ENCODE data around the gene GORASP2.

GORASP2 gene

GRCh38 chr2:170965446-170966225 is 36.6 kb downstream of the GORASP2 start:
- no peaks in the 10 kb centered on the region for H3K9me3 Mint-ChIP-seq
- H3K4me1 Mint-ChIP-seq (ENCODE audit: low read depth) = no peaks in the 10 kb centered on the region
- no peaks in the 10 kb centered on the region for H3K27me3 Mint-ChIP-seq
- no peak overlapping the region for H3K4me3 Mint-ChIP-seq
- intact Hi-C loops (cut with micrococcal nuclease) = no loop called here
- H3K36me3 Mint-ChIP-seq (ENCODE audit: low read depth) = peaks cover 80% of the 10 kb centered on the region
- no peak overlapping the region for H3K27ac Mint-ChIP-seq

GRCh38 chr2:170966648-170967396 is 37.8 kb downstream of the GORASP2 start:
- Mint-ChIP-seq H3K9me3 (no peaks in the 10 kb centered on the region), H3K36me3 (ENCODE audit: low read depth) (peaks cover 69% of the 10 kb centered on the region), H3K4me3 (no peak overlapping the region), H3K27me3 (no peaks in the 10 kb centered on the region), H3K4me1 (ENCODE audit: low read depth) (no peaks in the 10 kb centered on the region), H3K27ac (no peak overlapping the region)
- intact Hi-C loops (cut with micrococcal nuclease) = no loop called here

- Mint-ChIP-seq H3K9me3 (no peaks in the 10 kb centered on the region), H3K27ac (no peak overlapping the region), H3K27me3 (peaks cover 2% of the 10 kb centered on the region), H3K4me3 (no peak overlapping the region), H3K4me1 (ENCODE audit: low read depth) (no peaks in the 10 kb centered on the region), H3K36me3 (ENCODE audit: low read depth) (peaks cover 61% of the 10 kb centered on the region)
- intact Hi-C loops (cut with micrococcal nuclease) = no loop called here
Measured at GRCh38 chr2:170967553-170967952, 38.5 kb downstream of the GORASP2 start.

- Mint-ChIP-seq H3K4me1 (ENCODE audit: low read depth) (peaks cover 7% of the 10 kb centered on the region), H3K36me3 (ENCODE audit: low read depth) (peaks cover 53% of the 10 kb centered on the region), H3K27ac (no peak overlapping the region), H3K9me3 (no peaks in the 10 kb centered on the region), H3K4me3 (no peak overlapping the region), H3K27me3 (peaks cover 5% of the 10 kb centered on the region)
- intact Hi-C loops (cut with micrococcal nuclease) = no loop called here
Measured at GRCh38 chr2:170968205-170969003, 39.4 kb downstream of the GORASP2 start.

GRCh38 chr2:170969030-170969429 is 40.0 kb downstream of the GORASP2 start:
- Mint-ChIP-seq H3K36me3 (ENCODE audit: low read depth) (peaks cover 47% of the 10 kb centered on the region), H3K4me3 (no peak overlapping the region), H3K27me3 (peaks cover 7% of the 10 kb centered on the region), H3K27ac (no peak overlapping the region), H3K4me1 (ENCODE audit: low read depth) (peaks cover 9% of the 10 kb centered on the region), H3K9me3 (no peaks in the 10 kb centered on the region)
- intact Hi-C loops (cut with micrococcal nuclease) = no loop called here

- intact Hi-C loops (cut with micrococcal nuclease) = loop anchor here (5.0 to 10.0 kb wide), 2 partner anchors 185 to 462 kb away; partner anchors contain the start of genes DCAF17 and METTL8
- H3K4me3 Mint-ChIP-seq = no peak overlapping the region
- peaks cover 14% of the 10 kb centered on the region for H3K4me1 Mint-ChIP-seq (ENCODE audit: low read depth)
- H3K27me3 Mint-ChIP-seq = peaks cover 17% of the 10 kb centered on the region
- H3K27ac Mint-ChIP-seq = no peak overlapping the region
- H3K9me3 Mint-ChIP-seq = no peaks in the 10 kb centered on the region
- peaks cover 37% of the 10 kb centered on the region for H3K36me3 Mint-ChIP-seq (ENCODE audit: low read depth)
Measured at GRCh38 chr2:170969872-170970496, 40.9 kb downstream of the GORASP2 start.

- peaks cover 26% of the 10 kb centered on the region for H3K36me3 Mint-ChIP-seq (ENCODE audit: low read depth)
- H3K9me3 Mint-ChIP-seq = no peaks in the 10 kb centered on the region
- H3K27me3 Mint-ChIP-seq = peaks cover 22% of the 10 kb centered on the region
- no peak overlapping the region for H3K27ac Mint-ChIP-seq
- intact Hi-C loops (cut with micrococcal nuclease) = loop anchor here (5.0 to 10.0 kb wide), 2 partner anchors 184 to 461 kb away; partner anchors contain the start of genes DCAF17 and METTL8
- H3K4me1 Mint-ChIP-seq (ENCODE audit: low read depth) = peaks cover 14% of the 10 kb centered on the region
- no peak overlapping the region for H3K4me3 Mint-ChIP-seq
Measured at GRCh38 chr2:170971071-170971470, 42.0 kb downstream of the GORASP2 start.

- Mint-ChIP-seq H3K4me1 (ENCODE audit: low read depth) (peaks cover 14% of the 10 kb centered on the region), H3K27me3 (peaks cover 22% of the 10 kb centered on the region), H3K9me3 (no peaks in the 10 kb centered on the region), H3K36me3 (ENCODE audit: low read depth) (peaks cover 11% of the 10 kb centered on the region), H3K27ac (no peak overlapping the region), H3K4me3 (peak overlapping the region; percentile 74)
- intact Hi-C loops (cut with micrococcal nuclease) = loop anchor here (1.0 to 10.0 kb wide), 3 partner anchors 182 to 460 kb away; partner anchors contain the start of genes DCAF17 and METTL8
Measured at GRCh38 chr2:170972296-170973224, 43.5 kb downstream of the GORASP2 start.

- Mint-ChIP-seq H3K4me1 (ENCODE audit: low read depth) (peaks cover 14% of the 10 kb centered on the region), H3K27me3 (peaks cover 22% of the 10 kb centered on the region), H3K27ac (peak overlapping the region; percentile 41), H3K9me3 (no peaks in the 10 kb centered on the region), H3K36me3 (ENCODE audit: low read depth) (peaks cover 5% of the 10 kb centered on the region), H3K4me3 (peak overlapping the region; percentile 74)
- intact Hi-C loops (cut with micrococcal nuclease) = loop anchor here (1.0 to 10.0 kb wide), 3 partner anchors 182 to 459 kb away; partner anchors contain the start of genes DCAF17 and METTL8
Measured at GRCh38 chr2:170973225-170973491, 44.1 kb downstream of the GORASP2 start.

GRCh38 chr2:170973492-170974303 is 44.6 kb downstream of the GORASP2 start:
- peaks cover 14% of the 10 kb centered on the region for H3K4me1 Mint-ChIP-seq (ENCODE audit: low read depth)
- no peaks in the 10 kb centered on the region for H3K9me3 Mint-ChIP-seq
- H3K4me3 Mint-ChIP-seq = peak overlapping the region; percentile 74
- intact Hi-C loops (cut with micrococcal nuclease) = loop anchor here (1.0 to 10.0 kb wide), 3 partner anchors 181 to 459 kb away; partner anchors contain the start of genes DCAF17 and METTL8
- peak overlapping the region; percentile 41 for H3K27ac Mint-ChIP-seq
- peaks cover 22% of the 10 kb centered on the region for H3K27me3 Mint-ChIP-seq
- no peaks in the 10 kb centered on the region for H3K36me3 Mint-ChIP-seq (ENCODE audit: low read depth)

GRCh38 chr2:170974304-170974993 is 45.4 kb downstream of the GORASP2 start:
- intact Hi-C loops (cut with micrococcal nuclease) = loop anchor here (5.0 to 10.0 kb wide), 2 partner anchors 180 to 458 kb away; partner anchors contain the start of genes DCAF17 and METTL8
- H3K4me3 Mint-ChIP-seq = peak overlapping the region; percentile 74
- peak overlapping the region; percentile 41 for H3K27ac Mint-ChIP-seq
- H3K4me1 Mint-ChIP-seq (ENCODE audit: low read depth) = peaks cover 14% of the 10 kb centered on the region
- H3K27me3 Mint-ChIP-seq = peaks cover 22% of the 10 kb centered on the region
- no peaks in the 10 kb centered on the region for H3K36me3 Mint-ChIP-seq (ENCODE audit: low read depth)
- H3K9me3 Mint-ChIP-seq = no peaks in the 10 kb centered on the region
